ENCODE results near the gene SOX2.

The SOX2 gene

DNA sequence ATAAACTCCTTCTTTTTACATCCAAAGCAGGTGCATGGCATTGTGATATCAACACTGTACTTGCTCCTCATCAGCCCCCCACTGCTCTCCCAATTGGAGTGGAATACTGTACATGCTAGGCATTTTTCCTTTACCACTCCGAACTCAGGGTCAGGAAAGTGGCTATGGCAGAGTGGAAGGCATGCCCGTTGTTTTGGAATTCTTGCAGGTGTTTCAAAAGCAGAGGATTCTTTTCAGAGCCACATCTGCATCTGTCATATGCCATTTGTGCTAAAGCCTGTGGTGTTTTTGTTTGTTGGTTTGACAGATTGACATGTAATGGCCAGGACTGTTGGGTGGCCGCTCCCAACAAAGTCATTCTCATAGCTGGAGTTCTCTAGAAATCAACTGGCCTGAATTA lies 41.7 kb downstream of the SOX2 start (continued):
- TF ChIP-seq, protein P1, sequence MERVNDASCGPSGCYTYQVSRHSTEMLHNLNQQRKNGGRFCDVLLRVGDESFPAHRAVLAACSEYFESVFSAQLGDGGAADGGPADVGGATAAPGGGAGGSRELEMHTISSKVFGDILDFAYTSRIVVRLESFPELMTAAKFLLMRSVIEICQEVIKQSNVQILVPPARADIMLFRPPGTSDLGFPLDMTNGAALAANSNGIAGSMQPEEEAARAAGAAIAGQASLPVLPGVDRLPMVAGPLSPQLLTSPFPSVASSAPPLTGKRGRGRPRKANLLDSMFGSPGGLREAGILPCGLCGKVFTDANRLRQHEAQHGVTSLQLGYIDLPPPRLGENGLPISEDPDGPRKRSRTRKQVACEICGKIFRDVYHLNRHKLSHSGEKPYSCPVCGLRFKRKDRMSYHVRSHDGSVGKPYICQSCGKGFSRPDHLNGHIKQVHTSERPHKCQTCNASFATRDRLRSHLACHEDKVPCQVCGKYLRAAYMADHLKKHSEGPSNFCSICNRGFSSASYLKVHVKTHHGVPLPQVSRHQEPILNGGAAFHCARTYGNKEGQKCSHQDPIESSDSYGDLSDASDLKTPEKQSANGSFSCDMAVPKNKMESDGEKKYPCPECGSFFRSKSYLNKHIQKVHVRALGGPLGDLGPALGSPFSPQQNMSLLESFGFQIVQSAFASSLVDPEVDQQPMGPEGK (CRISPR knock-in tag; IDR thresholded peaks at IDR 0.05; ENCODE audit: borderline replicate concordance) = no peak
- TF ChIP-seq, protein P2, sequence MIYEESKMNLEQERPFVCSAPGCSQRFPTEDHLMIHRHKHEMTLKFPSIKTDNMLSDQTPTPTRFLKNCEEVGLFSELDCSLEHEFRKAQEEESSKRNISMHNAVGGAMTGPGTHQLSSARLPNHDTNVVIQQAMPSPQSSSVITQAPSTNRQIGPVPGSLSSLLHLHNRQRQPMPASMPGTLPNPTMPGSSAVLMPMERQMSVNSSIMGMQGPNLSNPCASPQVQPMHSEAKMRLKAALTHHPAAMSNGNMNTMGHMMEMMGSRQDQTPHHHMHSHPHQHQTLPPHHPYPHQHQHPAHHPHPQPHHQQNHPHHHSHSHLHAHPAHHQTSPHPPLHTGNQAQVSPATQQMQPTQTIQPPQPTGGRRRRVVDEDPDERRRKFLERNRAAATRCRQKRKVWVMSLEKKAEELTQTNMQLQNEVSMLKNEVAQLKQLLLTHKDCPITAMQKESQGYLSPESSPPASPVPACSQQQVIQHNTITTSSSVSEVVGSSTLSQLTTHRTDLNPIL (CRISPR knock-in tag; IDR thresholded peaks at IDR 0.05; ENCODE audit: low read depth) = no peak
- TF ChIP-seq ARNTL (CRISPR knock-in tag; IDR thresholded peaks at IDR 0.05; ENCODE audit: borderline replicate concordance, low read depth) (no peak), RARB (CRISPR knock-in tag; IDR thresholded peaks at IDR 0.05) (no peak), OSR1 (CRISPR knock-in tag; IDR thresholded peaks at IDR 0.05) (no peak), SNAI2 (CRISPR knock-in tag; IDR thresholded peaks at IDR 0.05) (no peak), ESRRG (CRISPR knock-in tag; IDR thresholded peaks at IDR 0.05) (no peak), ZNF565 (CRISPR knock-in tag; conservative IDR thresholded peaks at IDR 0.05; ENCODE audit: low read depth) (no peak), ZC3H10 (CRISPR knock-in tag; IDR thresholded peaks at IDR 0.05) (no peak), PPARA (CRISPR knock-in tag; IDR thresholded peaks at IDR 0.05; ENCODE audit: borderline replicate concordance) (no peak), CSDC2 (CRISPR knock-in tag; IDR thresholded peaks at IDR 0.05) (no peak), ZNF70 (CRISPR knock-in tag; IDR thresholded peaks at IDR 0.05) (no peak)

DNA sequence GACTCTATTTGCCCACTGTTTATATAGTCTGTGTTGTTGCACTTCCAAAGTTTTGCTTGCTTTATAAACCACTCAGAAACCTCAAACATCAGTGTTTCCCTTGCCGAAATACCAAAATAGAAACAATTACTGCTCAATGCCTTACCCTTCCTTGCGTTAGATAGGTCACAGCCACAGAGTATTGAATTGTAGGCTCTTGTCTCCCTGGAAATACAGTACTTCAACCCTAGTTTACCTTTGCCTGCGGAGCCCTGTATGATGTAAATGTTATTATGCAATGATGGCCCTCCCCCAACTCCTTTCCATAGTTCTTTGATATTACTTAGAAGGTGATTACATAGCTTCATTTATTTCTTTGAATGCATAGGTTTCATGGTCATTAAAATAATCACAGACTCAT lies 44.2 kb downstream of the SOX2 start:
- TF ChIP-seq ZNF565 (CRISPR knock-in tag; conservative IDR thresholded peaks at IDR 0.05; ENCODE audit: low read depth) (no peak), TCF4 (CRISPR knock-in tag; IDR thresholded peaks at IDR 0.05; ENCODE audit: borderline replicate concordance) (no peak), ARNTL (CRISPR knock-in tag; IDR thresholded peaks at IDR 0.05; ENCODE audit: borderline replicate concordance, low read depth) (no peak), ESRRG (CRISPR knock-in tag; IDR thresholded peaks at IDR 0.05) (no peak), CSDC2 (CRISPR knock-in tag; IDR thresholded peaks at IDR 0.05) (no peak)
- TF ChIP-seq, protein P2 (CRISPR knock-in tag; IDR thresholded peaks at IDR 0.05; ENCODE audit: low read depth) = no peak

DNA sequence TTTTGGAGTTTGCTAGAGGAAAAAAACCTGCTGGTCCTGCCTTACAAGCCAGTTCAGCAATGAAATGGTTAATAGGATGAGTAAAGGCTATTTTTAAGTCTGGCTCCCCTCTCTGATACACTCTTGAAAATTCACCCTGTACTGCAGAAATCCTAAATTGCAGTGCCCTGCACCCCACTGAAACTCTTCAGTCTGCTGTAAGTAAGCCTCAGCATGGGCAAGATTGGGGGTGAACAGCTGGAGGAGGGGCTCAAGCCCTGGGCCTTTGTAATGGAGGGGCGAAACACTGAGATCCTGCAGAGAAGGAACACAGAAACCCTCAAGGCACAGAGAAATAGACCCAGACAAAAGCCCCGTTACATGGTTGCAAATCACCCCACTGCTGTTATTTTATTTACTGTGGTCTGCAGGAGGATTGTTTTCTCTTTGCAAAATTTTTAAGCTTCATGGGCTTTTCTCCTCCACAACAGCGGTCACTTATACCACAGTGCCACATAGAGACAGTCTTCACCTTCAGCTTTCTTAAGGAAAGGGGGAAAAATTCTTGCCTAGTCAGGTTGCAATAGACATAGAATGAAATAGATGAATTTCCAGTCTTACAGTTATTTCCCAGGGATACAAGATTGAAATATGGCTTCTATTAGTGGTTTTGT lies 45.0 kb downstream of the SOX2 start:
- TF ChIP-seq RARB (CRISPR knock-in tag; IDR thresholded peaks at IDR 0.05) = no peak
- no peak for TF ChIP-seq ZC3H10 (CRISPR knock-in tag; IDR thresholded peaks at IDR 0.05)
- no peak for TF ChIP-seq ZNF565 (CRISPR knock-in tag; conservative IDR thresholded peaks at IDR 0.05; ENCODE audit: low read depth)
- no peak for TF ChIP-seq OSR1 (CRISPR knock-in tag; IDR thresholded peaks at IDR 0.05)
- TF ChIP-seq, protein P3, sequence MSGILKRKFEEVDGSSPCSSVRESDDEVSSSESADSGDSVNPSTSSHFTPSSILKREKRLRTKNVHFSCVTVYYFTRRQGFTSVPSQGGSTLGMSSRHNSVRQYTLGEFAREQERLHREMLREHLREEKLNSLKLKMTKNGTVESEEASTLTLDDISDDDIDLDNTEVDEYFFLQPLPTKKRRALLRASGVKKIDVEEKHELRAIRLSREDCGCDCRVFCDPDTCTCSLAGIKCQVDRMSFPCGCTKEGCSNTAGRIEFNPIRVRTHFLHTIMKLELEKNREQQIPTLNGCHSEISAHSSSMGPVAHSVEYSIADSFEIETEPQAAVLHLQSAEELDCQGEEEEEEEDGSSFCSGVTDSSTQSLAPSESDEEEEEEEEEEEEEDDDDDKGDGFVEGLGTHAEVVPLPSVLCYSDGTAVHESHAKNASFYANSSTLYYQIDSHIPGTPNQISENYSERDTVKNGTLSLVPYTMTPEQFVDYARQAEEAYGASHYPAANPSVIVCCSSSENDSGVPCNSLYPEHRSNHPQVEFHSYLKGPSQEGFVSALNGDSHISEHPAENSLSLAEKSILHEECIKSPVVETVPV (CRISPR knock-in tag; IDR thresholded peaks at IDR 0.05) = no peak
- TF ChIP-seq, protein P2 (CRISPR knock-in tag; IDR thresholded peaks at IDR 0.05; ENCODE audit: low read depth) = no peak
- TF ChIP-seq ARNTL (CRISPR knock-in tag; IDR thresholded peaks at IDR 0.05; ENCODE audit: borderline replicate concordance, low read depth) = no peak
- TF ChIP-seq GLIS3 (CRISPR knock-in tag; IDR thresholded peaks at IDR 0.05) = no peak
- TF ChIP-seq, protein P4, sequence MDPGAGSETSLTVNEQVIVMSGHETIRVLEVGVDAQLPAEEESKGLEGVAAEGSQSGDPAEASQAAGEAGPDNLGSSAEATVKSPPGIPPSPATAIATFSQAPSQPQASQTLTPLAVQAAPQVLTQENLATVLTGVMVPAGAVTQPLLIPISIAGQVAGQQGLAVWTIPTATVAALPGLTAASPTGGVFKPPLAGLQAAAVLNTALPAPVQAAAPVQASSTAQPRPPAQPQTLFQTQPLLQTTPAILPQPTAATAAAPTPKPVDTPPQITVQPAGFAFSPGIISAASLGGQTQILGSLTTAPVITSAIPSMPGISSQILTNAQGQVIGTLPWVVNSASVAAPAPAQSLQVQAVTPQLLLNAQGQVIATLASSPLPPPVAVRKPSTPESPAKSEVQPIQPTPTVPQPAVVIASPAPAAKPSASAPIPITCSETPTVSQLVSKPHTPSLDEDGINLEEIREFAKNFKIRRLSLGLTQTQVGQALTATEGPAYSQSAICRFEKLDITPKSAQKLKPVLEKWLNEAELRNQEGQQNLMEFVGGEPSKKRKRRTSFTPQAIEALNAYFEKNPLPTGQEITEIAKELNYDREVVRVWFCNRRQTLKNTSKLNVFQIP (CRISPR knock-in tag; IDR thresholded peaks at IDR 0.05; ENCODE audit: borderline replicate concordance, low read depth) = no peak
- no peak for TF ChIP-seq CSDC2 (CRISPR knock-in tag; IDR thresholded peaks at IDR 0.05)
- no peak for TF ChIP-seq SNAI2 (CRISPR knock-in tag; IDR thresholded peaks at IDR 0.05)
- TF ChIP-seq ISL1 (CRISPR knock-in tag; IDR thresholded peaks at IDR 0.05) = no peak
- ATAC-seq = no peak

More for the DNA sequence above, 44.2 kb downstream of the SOX2 start:
- ATAC-seq = no peak
